HG03103 (cell line): ENCODE measurements around the gene ART1.
"Not testable (repeated sequence)": the region's sequence is repeated elsewhere in the genome, so short reads cannot be mapped to it uniquely, and the experiment has no call there.

Experiments used
- ATAC-seq: cut with Tn5 transposase; IDR thresholded peaks from one replicate; pipeline ENCODE4 v1.9.1; 2021; ENCODE audit warnings: low read depth; ENCODE audit not compliant: unreplicated experiment

ART1 gene

GRCh38 chr11:3644817-3645235 is at the start of gene ART1:
Gene ART1, plus strand, starts transcription at chr11:3645128. Its CDS starts 14,086 bp downstream, at chr11:3659214.
- no peak for ATAC-seq

- not testable (repeated sequence) for ATAC-seq
These were observed 47.2 kb upstream of the ART1 start for GRCh38 chr11:3597743-3598142.

- not testable (repeated sequence) for ATAC-seq
These were observed 44.7 kb upstream of the ART1 start for GRCh38 chr11:3600201-3600600.

GRCh38 chr11:3604167-3604566 is 40.8 kb upstream of the ART1 start:
- ATAC-seq = no peak

GRCh38 chr11:3605283-3605662 is 39.7 kb upstream of the ART1 start:
- ATAC-seq = no peak

GRCh38 chr11:3605771-3606203 is 39.1 kb upstream of the ART1 start:
- ATAC-seq = no peak

GRCh38 chr11:3609416-3610265 is 35.3 kb upstream of the ART1 start:
- ATAC-seq = no peak

- ATAC-seq = no peak
These were observed 34.1 kb upstream of the ART1 start for GRCh38 chr11:3610846-3611245.

GRCh38 chr11:3611976-3612678 is 32.8 kb upstream of the ART1 start:
- no peak for ATAC-seq

- ATAC-seq = no peak
These were observed 30.8 kb upstream of the ART1 start for GRCh38 chr11:3613998-3614741.

- ATAC-seq = no peak
These were observed 30.2 kb upstream of the ART1 start for GRCh38 chr11:3614742-3615171.

GRCh38 chr11:3615998-3616397 is 28.9 kb upstream of the ART1 start:
- ATAC-seq = no peak

GRCh38 chr11:3616721-3617460 is 28.0 kb upstream of the ART1 start:
- ATAC-seq = no peak

- ATAC-seq = no peak
These were observed 26.9 kb upstream of the ART1 start for GRCh38 chr11:3617990-3618389.

- no peak for ATAC-seq
These were observed 22.4 kb upstream of the ART1 start for GRCh38 chr11:3622521-3622920.

GRCh38 chr11:3623121-3623520 is 21.8 kb upstream of the ART1 start:
- ATAC-seq = no peak

- ATAC-seq = no peak
These were observed 21.0 kb upstream of the ART1 start for GRCh38 chr11:3623767-3624458.

- no peak for ATAC-seq
These were observed 18.5 kb upstream of the ART1 start for GRCh38 chr11:3626250-3626960.

GRCh38 chr11:3627291-3627690 is 17.6 kb upstream of the ART1 start:
- no peak for ATAC-seq
